Measurements from ENCODE around the gene NAA25.

DNA sequence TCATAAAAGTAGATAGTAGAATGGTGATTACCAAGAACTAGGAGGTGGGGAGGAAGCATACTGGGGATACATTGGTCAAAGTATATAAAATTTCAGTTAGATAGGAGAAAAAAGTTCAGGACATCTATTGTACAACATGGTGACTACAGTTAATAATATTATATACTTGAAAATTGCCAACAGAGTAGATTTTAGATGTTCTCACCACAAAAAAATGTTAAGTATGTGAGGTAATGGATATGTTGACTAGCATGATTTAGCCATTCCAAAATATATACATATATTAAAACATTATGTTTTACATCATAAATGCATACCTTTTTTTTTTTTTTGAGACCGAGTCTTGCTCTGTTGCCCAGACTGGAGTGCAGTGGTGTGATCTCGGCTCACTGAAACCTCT lies 126.6 kb downstream of the NAA25 start:
- no peak for TF ChIP-seq POLR2AphosphoS5 (IDR thresholded peaks at IDR 0.05)
- TF ChIP-seq, protein P1, sequence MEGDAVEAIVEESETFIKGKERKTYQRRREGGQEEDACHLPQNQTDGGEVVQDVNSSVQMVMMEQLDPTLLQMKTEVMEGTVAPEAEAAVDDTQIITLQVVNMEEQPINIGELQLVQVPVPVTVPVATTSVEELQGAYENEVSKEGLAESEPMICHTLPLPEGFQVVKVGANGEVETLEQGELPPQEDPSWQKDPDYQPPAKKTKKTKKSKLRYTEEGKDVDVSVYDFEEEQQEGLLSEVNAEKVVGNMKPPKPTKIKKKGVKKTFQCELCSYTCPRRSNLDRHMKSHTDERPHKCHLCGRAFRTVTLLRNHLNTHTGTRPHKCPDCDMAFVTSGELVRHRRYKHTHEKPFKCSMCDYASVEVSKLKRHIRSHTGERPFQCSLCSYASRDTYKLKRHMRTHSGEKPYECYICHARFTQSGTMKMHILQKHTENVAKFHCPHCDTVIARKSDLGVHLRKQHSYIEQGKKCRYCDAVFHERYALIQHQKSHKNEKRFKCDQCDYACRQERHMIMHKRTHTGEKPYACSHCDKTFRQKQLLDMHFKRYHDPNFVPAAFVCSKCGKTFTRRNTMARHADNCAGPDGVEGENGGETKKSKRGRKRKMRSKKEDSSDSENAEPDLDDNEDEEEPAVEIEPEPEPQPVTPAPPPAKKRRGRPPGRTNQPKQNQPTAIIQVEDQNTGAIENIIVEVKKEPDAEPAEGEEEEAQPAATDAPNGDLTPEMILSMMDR (IDR thresholded peaks at IDR 0.05) = no peak
